Upper lobe of left lung (tissue), 4 donors: ENCODE measurements around the gene MAP2K4.

Source experiments
- CTCF ChIP-seq, 6 experiments: fragments of 450-650 bp in 4 of 6; fragments of 200-600 bp in 2 of 6; sonication (generic) in 2 of 6; IDR thresholded peaks; one replicate each; pipeline ENCODE4 v1.5.1; 2016 to 2019; ENCODE audit warnings: antibody characterized with exemption in 6 of 6
- POLR2A ChIP-seq, 4 donors: fragments of 450-650 bp; IDR thresholded peaks; one replicate each; pipeline ENCODE4 v1.5.1; 2016 to 2017; ENCODE audit warnings: antibody characterized with exemption in 4 of 4, mild to moderate bottlenecking in 2 of 4

DNA sequence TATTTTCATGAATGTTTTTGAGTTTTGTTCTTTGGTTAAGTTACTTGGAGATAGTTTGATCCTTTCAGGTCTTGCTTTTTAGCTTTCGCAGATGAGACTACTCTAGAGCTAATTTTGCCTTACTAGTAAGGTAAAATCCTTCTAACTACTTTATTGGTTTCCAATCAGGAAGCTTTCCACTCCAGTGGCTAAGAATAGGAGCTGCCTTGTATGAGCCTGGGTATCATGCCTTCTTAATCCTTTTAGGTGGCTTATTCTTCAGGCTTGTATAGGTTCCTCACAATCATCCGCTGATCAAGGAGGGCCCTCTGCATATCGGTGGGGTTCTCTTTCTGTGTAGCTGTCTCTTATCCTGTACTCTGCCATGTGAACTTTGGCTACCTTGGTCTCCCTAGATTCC lies 53.7 kb downstream of the MAP2K4 start:
- TF ChIP-seq CTCF (IDR thresholded peaks at IDR 0.05): no peak
- no peak for TF ChIP-seq POLR2A (IDR thresholded peaks at IDR 0.05)
